Measurements from ENCODE around the gene RGS7. TPM values are rescaled to one million over a fixed set of nuclear protein-coding genes. Genes with fewer than 3 reads are reported as not detected.
"Not testable (repeated sequence)": the region's sequence is repeated elsewhere in the genome, so short reads cannot be mapped to it uniquely, and the experiment has no call there.

Gene RGS7
- total RNA-seq, 1 donor from 2014 or later, result not detected

DNA sequence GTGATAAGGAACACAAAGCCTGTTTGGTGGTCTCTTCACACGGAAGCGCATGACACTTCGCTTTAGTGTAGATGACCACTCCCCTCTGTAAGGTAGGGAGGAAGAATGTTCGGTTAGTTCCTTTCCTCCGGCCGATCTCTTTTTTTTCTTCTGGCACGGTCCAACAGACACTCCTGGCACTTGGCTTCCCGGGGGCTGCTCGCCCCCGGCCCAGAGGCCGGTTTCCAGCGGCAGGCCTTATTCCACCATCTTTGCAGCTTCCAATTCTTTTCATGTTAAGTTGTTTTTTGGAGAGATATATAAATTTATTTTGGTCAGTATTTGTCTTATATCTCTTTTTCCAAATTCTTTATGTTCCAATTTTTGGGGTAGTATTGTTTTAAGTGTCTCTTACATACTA is 593.2 kb downstream of the RGS7 start:
- TF ChIP-seq POLR2A (IDR thresholded peaks at IDR 0.05) (no peak), CTCF (IDR thresholded peaks at IDR 0.05) (no peak), POLR2AphosphoS5 (IDR thresholded peaks at IDR 0.05; ENCODE audit: insufficient read depth in 1 of 2, low read depth in 1 of 2) (no peak)
- Histone ChIP-seq H3K4me3 (no peak overlapping the region), H3K36me3 (no peaks in the 10 kb centered on the region), H3K9me3 (no peaks in the 10 kb centered on the region), H3K27me3 (no peaks in the 10 kb centered on the region), H3K27ac (no peak overlapping the region), H3K4me1 (no peaks in the 10 kb centered on the region)
- intact Hi-C loops (cut with DNase I), result no loop called here
- DNase-seq (ENCODE audit: extremely low spot score in 2 of 2), result no peak

DNA sequence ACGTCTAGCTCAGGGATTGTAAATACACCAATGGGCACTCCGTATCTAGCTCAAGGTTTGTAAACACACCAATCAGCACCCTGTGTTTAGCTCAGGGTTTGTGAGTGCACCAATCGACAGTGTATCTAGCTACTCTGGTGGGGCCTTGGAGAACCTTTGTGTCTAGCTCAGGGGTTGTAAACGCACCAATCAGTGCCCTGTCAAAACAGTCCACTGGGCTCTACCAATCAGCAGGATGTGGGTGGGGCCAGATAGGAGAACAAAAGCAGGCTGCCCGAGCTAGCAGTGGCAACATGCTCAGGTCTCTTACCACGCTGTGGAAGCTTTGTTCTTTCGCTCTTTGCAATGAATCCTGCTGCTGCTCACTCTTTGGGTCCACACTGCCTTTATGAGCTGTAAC is 593.9 kb downstream of the RGS7 start:
- H3K4me1 ChIP-seq; DNase-seq (ENCODE audit: extremely low spot score in 2 of 2); H3K9me3 ChIP-seq; H3K4me3 ChIP-seq; H3K27ac ChIP-seq; H3K36me3 ChIP-seq; H3K27me3 ChIP-seq; intact Hi-C loops (cut with DNase I): not testable (repeated sequence)

GRCh38 chr1:240762471-240762987 is 594.5 kb downstream of the RGS7 start:
- DNase-seq (ENCODE audit: extremely low spot score in 2 of 2); H3K4me3 ChIP-seq; intact Hi-C loops (cut with DNase I); H3K9me3 ChIP-seq; H3K27me3 ChIP-seq; H3K27ac ChIP-seq; H3K36me3 ChIP-seq; H3K4me1 ChIP-seq: not testable (repeated sequence)

- H3K4me3 ChIP-seq; H3K27ac ChIP-seq; DNase-seq (ENCODE audit: extremely low spot score in 2 of 2); intact Hi-C loops (cut with DNase I); H3K27me3 ChIP-seq; H3K9me3 ChIP-seq; H3K36me3 ChIP-seq; H3K4me1 ChIP-seq: not testable (repeated sequence)
These were observed 598.2 kb downstream of the RGS7 start for GRCh38 chr1:240758777-240759176.

DNA sequence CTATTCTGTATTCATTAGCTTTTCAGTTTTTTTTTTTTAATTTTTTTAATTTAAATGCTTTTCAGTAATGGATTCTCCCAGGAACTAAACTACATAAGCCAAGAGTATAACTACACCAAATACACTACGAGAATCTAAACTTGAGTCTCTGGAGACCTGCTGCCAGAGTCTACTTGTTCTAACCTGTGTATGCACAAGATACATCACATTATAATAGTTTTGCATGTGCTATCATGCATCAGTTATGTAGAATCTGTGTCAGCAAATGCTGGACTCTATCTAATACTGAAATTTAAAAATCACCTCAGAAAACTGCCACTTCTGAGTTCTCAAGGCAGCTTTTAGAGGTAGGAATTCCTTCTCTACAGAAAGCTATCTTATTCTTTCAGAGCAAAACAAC is 598.7 kb downstream of the RGS7 start:
- H3K4me1 ChIP-seq, result no peaks in the 10 kb centered on the region
- intact Hi-C loops (cut with DNase I), result no loop called here
- DNase-seq (ENCODE audit: extremely low spot score in 2 of 2), result no peak
- no peak for TF ChIP-seq POLR2AphosphoS5 (IDR thresholded peaks at IDR 0.05; ENCODE audit: insufficient read depth in 1 of 2, low read depth in 1 of 2)
- no peak for TF ChIP-seq POLR2A (IDR thresholded peaks at IDR 0.05)
- TF ChIP-seq CTCF (IDR thresholded peaks at IDR 0.05), result no peak
- H3K27ac ChIP-seq, result no peak overlapping the region
- no peaks in the 10 kb centered on the region for H3K36me3 ChIP-seq
- H3K9me3 ChIP-seq, result no peaks in the 10 kb centered on the region
- no peaks in the 10 kb centered on the region for H3K27me3 ChIP-seq
- H3K4me3 ChIP-seq, result no peak overlapping the region

GRCh38 chr1:240747907-240748306 is 609.1 kb downstream of the RGS7 start:
- DNase-seq (ENCODE audit: extremely low spot score in 2 of 2), result no peak
- TF ChIP-seq CTCF (IDR thresholded peaks at IDR 0.05), result no peak
- TF ChIP-seq POLR2A (IDR thresholded peaks at IDR 0.05), result no peak
- no peak for TF ChIP-seq POLR2AphosphoS5 (IDR thresholded peaks at IDR 0.05; ENCODE audit: insufficient read depth in 1 of 2, low read depth in 1 of 2)
- no peak overlapping the region for H3K4me3 ChIP-seq
- H3K9me3 ChIP-seq, result no peaks in the 10 kb centered on the region
- no peak overlapping the region for H3K27ac ChIP-seq
- no peaks in the 10 kb centered on the region for H3K4me1 ChIP-seq
- H3K36me3 ChIP-seq, result no peaks in the 10 kb centered on the region
- intact Hi-C loops (cut with DNase I), result no loop called here
- no peaks in the 10 kb centered on the region for H3K27me3 ChIP-seq

GRCh38 chr1:240743705-240744104 is 613.3 kb downstream of the RGS7 start:
- no peak for DNase-seq (ENCODE audit: extremely low spot score in 2 of 2)
- Histone ChIP-seq H3K27me3 (no peaks in the 10 kb centered on the region), H3K4me3 (no peak overlapping the region), H3K36me3 (no peaks in the 10 kb centered on the region), H3K9me3 (no peaks in the 10 kb centered on the region), H3K27ac (no peak overlapping the region), H3K4me1 (no peaks in the 10 kb centered on the region)
- no peak for TF ChIP-seq POLR2A (IDR thresholded peaks at IDR 0.05)
- no peak for TF ChIP-seq POLR2AphosphoS5 (IDR thresholded peaks at IDR 0.05; ENCODE audit: insufficient read depth in 1 of 2, low read depth in 1 of 2)
- TF ChIP-seq CTCF (IDR thresholded peaks at IDR 0.05), result no peak
- intact Hi-C loops (cut with DNase I), result no loop called here

Data from vagina (tissue), 2 donors.